H9 (cell line): Measurements from ENCODE around the gene TBC1D4. TPM values are rescaled to one million over a fixed set of nuclear protein-coding genes. Genes with fewer than 3 reads are reported as not detected.

Source experiments
- DNase-seq: peaks from one replicate; pipeline ENCODE4 v3.0.0-alpha.2; 2017
- H2AFZ ChIP-seq: one replicate; pipeline ENCODE4 v1.6.1; 2013; ENCODE audit warnings: mild to moderate bottlenecking, low read length, control low read depth, moderate library complexity
- H2AK5ac ChIP-seq: 2 replicates; pipeline ENCODE4 v1.6.1; 2013; ENCODE audit warnings: low read length, control low read depth, mixed read lengths; ENCODE audit not compliant: insufficient read length
- H2BK120ac ChIP-seq: one replicate; pipeline ENCODE4 v1.6.1; 2013; ENCODE audit warnings: low read depth, mild to moderate bottlenecking, low read length, control low read depth, inconsistent platforms; ENCODE audit not compliant: poor library complexity, severe bottlenecking
- H2BK12ac ChIP-seq: 2 replicates; pipeline ENCODE4 v1.6.1; 2013; ENCODE audit warnings: low read length, control low read depth, mixed read lengths, low read depth; ENCODE audit not compliant: insufficient read length
- H2BK15ac ChIP-seq: 2 replicates; pipeline ENCODE4 v1.6.1; 2013; ENCODE audit warnings: low read depth, low read length, control low read depth
- H2BK20ac ChIP-seq: one replicate; pipeline ENCODE4 v1.6.1; 2013; ENCODE audit warnings: low read depth, mild to moderate bottlenecking, low read length, control low read depth, inconsistent platforms; ENCODE audit not compliant: poor library complexity, severe bottlenecking
- H2BK5ac ChIP-seq: 2 replicates; pipeline ENCODE4 v1.6.1; 2013; ENCODE audit warnings: low read length, control low read depth, mixed read lengths; ENCODE audit not compliant: insufficient read length
- H3K14ac ChIP-seq: 2 replicates; pipeline ENCODE4 v1.6.1; 2013; ENCODE audit warnings: low read length, control low read depth; ENCODE audit not compliant: insufficient read depth
- H3K18ac ChIP-seq: 2 replicates; pipeline ENCODE4 v1.6.1; 2013; ENCODE audit warnings: low read depth, mild to moderate bottlenecking, mixed read lengths, low read length, control low read depth; ENCODE audit not compliant: insufficient read length
- H3K23ac ChIP-seq: 2 replicates; pipeline ENCODE4 v1.6.1; 2013; ENCODE audit warnings: low read length, control low read depth, mixed read lengths, low read depth; ENCODE audit not compliant: insufficient read length
- H3K23me2 ChIP-seq: 2 replicates; pipeline ENCODE4 v1.6.1; 2013; ENCODE audit warnings: low read depth, mild to moderate bottlenecking, mixed read lengths, low read length, control low read depth; ENCODE audit not compliant: insufficient read length, poor library complexity, severe bottlenecking
- H3K27ac ChIP-seq: 2 replicates; pipeline ENCODE4 v1.5.1; 2013; ENCODE audit warnings: low read length, control low read depth, mixed read lengths, low read depth; ENCODE audit not compliant: insufficient read length
- H3K27me3 ChIP-seq: 2 replicates; pipeline ENCODE4 v1.6.1; 2013; ENCODE audit warnings: low read length, control low read depth, inconsistent platforms; ENCODE audit not compliant: insufficient read depth
- H3K4ac ChIP-seq: 2 replicates; pipeline ENCODE4 v1.6.1; 2013; ENCODE audit warnings: low read depth, mild to moderate bottlenecking, control low read depth, inconsistent platforms, low read length, moderate library complexity
- H3K4me1 ChIP-seq: 2 replicates; pipeline ENCODE4 v1.6.1; 2013; ENCODE audit warnings: low read length, control low read depth, inconsistent platforms; ENCODE audit not compliant: insufficient read depth
- H3K4me2 ChIP-seq: 2 replicates; pipeline ENCODE4 v1.6.1; 2013; ENCODE audit warnings: low read length, control low read depth, mixed read lengths; ENCODE audit not compliant: insufficient read length, insufficient read depth
- H3K56ac ChIP-seq: 2 replicates; pipeline ENCODE4 v1.6.1; 2013; ENCODE audit warnings: low read depth, mild to moderate bottlenecking, mixed read lengths, low read length, control low read depth; ENCODE audit not compliant: insufficient read length
- H3K79me1 ChIP-seq: 2 replicates; pipeline ENCODE4 v1.6.1; 2013; ENCODE audit warnings: low read depth, mild to moderate bottlenecking, moderate library complexity, low read length, control low read depth, inconsistent platforms; ENCODE audit not compliant: insufficient read depth, poor library complexity, severe bottlenecking
- H3K79me2 ChIP-seq: 2 replicates; pipeline ENCODE4 v1.6.1; 2013; ENCODE audit warnings: low read length, control low read depth, inconsistent platforms; ENCODE audit not compliant: insufficient read depth
- H3K9ac ChIP-seq: 2 replicates; pipeline ENCODE4 v1.6.1; 2013; ENCODE audit warnings: low read length, control low read depth, mixed read lengths; ENCODE audit not compliant: insufficient read length; ENCODE audit errors: extremely low read depth
- H3K9me3 ChIP-seq: one replicate; pipeline ENCODE4 v1.6.1; 2013; ENCODE audit warnings: low read depth, low read length, inconsistent platforms; ENCODE audit not compliant: control insufficient read depth
- H3T11ph ChIP-seq: one replicate; pipeline ENCODE4 v1.6.1; 2013; ENCODE audit warnings: mild to moderate bottlenecking, low read length, control low read depth, inconsistent platforms
- H4K20me1 ChIP-seq: one replicate; pipeline ENCODE4 v1.6.1; 2013; ENCODE audit not compliant: control insufficient read depth, insufficient read length, insufficient read depth
- H4K5ac ChIP-seq: 2 replicates; pipeline ENCODE4 v1.6.1; 2013; ENCODE audit warnings: low read depth, mild to moderate bottlenecking, mixed read lengths, low read length, control low read depth; ENCODE audit not compliant: insufficient read length
- H4K8ac ChIP-seq: replicated peaks from 2 replicates; pipeline ENCODE4 v1.6.1; 2013; ENCODE audit warnings: low read length, control low read depth, mixed read lengths, low read depth; ENCODE audit not compliant: insufficient read length
- H4K91ac ChIP-seq: 2 replicates; pipeline ENCODE4 v1.6.1; 2013; ENCODE audit warnings: low read depth, mild to moderate bottlenecking, moderate library complexity, mixed read lengths, low read length, control low read depth; ENCODE audit not compliant: insufficient read length
- H3K27ac Mint-ChIP-seq, 3 experiments: 2 replicates in 2 of 3; 3 replicates in 1 of 3; pipeline ENCODE4 v1.8.0; 2020 to 2021; ENCODE audit warnings: mixed read lengths in 3 of 3, mild to moderate bottlenecking in 1 of 3, moderate library complexity in 1 of 3
- H3K27me3 Mint-ChIP-seq: 2 replicates; pipeline ENCODE4 v1.8.0; 2021; ENCODE audit warnings: low read depth, mild to moderate bottlenecking, moderate library complexity, mixed read lengths
- H3K36me3 Mint-ChIP-seq, 3 experiments: 2 replicates in 2 of 3; 3 replicates in 1 of 3; pipeline ENCODE4 v1.8.0; 2020 to 2021; ENCODE audit warnings: low read depth in 3 of 3, mixed read lengths in 3 of 3; ENCODE audit not compliant: insufficient read depth in 1 of 3
- H3K4me1 Mint-ChIP-seq, 2 experiments: 2 replicates each; pipeline ENCODE4 v1.8.0; 2020; ENCODE audit warnings: mixed read lengths in 2 of 2
- H3K4me3 Mint-ChIP-seq, 2 experiments: 2 replicates in 1 of 2; 3 replicates in 1 of 2; pipeline ENCODE4 v1.8.0; 2020 to 2021; ENCODE audit warnings: mild to moderate bottlenecking in 2 of 2, mixed read lengths in 2 of 2, moderate library complexity in 1 of 2
- H3K9me3 Mint-ChIP-seq, 2 experiments: 2 replicates in 1 of 2; 3 replicates in 1 of 2; pipeline ENCODE4 v1.8.0; 2020; ENCODE audit warnings: mild to moderate bottlenecking in 2 of 2, mixed read lengths in 2 of 2, moderate library complexity in 1 of 2
- WGBS: extraction: QIAGEN DNeasy Blood & Tissue Kit; methylation state at CpG from one replicate; pipeline ENCODE4 v1.1.7; 2013; ENCODE audit warnings: missing lambda C conversion rate, low lambda C conversion rate, mixed read lengths; ENCODE audit not compliant: insufficient read length; ENCODE audit errors: extremely low coverage; 5-methylcytosine and 5-hydroxymethylcytosine counted together
- total RNA-seq: library from RNA; stranded (reverse); gene quantifications from 2 replicates; pipeline ENCODE4 v1.2.1, GENCODE V29; 2021
- TF ChIP-seq, protein P1 (sequence below): fragments of 200-600 bp; sonication (generic); conservative IDR thresholded peaks from 3 replicates; pipeline ENCODE4 v1.8.0; 2021; ENCODE audit warnings: antibody characterized with exemption, mild to moderate bottlenecking

TBC1D4 gene
- total RNA-seq, 1 experiment from 2014 or later = 10.5 TPM

DNA sequence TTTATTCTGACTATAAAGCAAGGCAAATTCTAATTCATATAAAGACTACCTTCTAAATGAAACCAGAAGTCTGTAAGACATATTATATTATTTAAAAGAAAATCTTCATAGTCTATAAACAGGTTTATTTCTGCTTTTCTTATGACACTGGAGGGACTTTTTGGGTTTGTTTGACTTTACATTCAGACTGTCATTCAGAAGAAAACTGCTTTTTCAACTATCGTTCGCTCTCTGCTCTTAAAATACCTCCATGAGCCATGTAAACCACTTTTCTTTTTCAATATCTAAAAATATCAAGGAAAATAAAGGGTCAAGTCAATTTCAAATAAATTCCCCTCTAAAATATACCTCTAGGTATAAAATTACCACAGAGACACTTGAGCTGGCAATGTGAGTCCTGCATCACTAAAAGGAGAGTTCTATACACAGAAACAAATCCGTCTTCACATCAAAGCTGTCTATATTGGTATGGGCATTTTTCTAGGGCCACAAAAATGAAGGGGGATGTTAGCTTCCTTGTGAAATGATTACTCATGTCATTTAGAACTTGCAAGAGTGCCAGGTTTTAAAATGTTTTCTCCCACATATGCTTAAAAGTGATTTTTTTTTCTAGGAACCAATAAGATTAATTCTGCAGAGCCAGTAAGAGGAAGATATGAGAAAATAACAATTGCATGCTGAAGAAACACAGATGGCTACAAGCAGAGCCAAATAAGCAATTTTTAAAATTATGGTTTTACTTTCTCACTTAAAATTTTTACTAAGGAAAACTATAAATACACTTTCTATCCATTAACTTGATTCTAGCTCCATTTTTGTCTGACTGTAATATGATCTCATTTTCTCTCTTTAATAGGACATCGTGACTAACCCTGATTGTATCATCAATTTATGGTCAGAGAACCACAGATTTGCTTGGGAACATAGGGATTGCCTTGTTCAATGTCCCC lies 181.8 kb downstream of the TBC1D4 start:
- no peak overlapping the region for H3K14ac ChIP-seq
- Mint-ChIP-seq H3K36me3 (peaks cover 0 to 7% (median 0%) of the 10 kb centered on the region in 3 experiments; a peak in 3 of 7 replicates), H3K4me3 (no peak overlapping the region), H3K4me1 (0 out of 4 replicates have a peak, but pooled peaks cover 0 to 3% of the 10 kb centered on the region in 2 experiments), H3K9me3 (no peaks in the 10 kb centered on the region), H3K27ac (no peak overlapping the region), H3K27me3 (no peaks in the 10 kb centered on the region)
- no peak overlapping the region for H3K9ac ChIP-seq
- H2BK15ac ChIP-seq = no peak overlapping the region
- no peak overlapping the region for H2BK5ac ChIP-seq
- no peak overlapping the region for H2AK5ac ChIP-seq
- no peaks in the 10 kb centered on the region for H4K20me1 ChIP-seq
- H3K18ac ChIP-seq = no peak overlapping the region
- no peak overlapping the region for H2AFZ ChIP-seq
- no peak overlapping the region for H4K5ac ChIP-seq
- no peak overlapping the region for H3K23ac ChIP-seq
- no peak overlapping the region for H4K91ac ChIP-seq
- H3K79me1 ChIP-seq = no peaks in the 10 kb centered on the region
- H3K79me2 ChIP-seq = no peaks in the 10 kb centered on the region
- no peaks in the 10 kb centered on the region for H3K4me1 ChIP-seq
- no peak overlapping the region for H2BK120ac ChIP-seq
- H3K27ac ChIP-seq = no peak overlapping the region
- no peak overlapping the region for H3K56ac ChIP-seq
- no peak overlapping the region for H4K8ac ChIP-seq
- no peak overlapping the region for H3T11ph ChIP-seq
- no peaks in the 10 kb centered on the region for H3K27me3 ChIP-seq
- H2BK20ac ChIP-seq = no peak overlapping the region
- no peak overlapping the region for H3K4me2 ChIP-seq
- H3K4ac ChIP-seq = no peak overlapping the region
- H3K9me3 ChIP-seq = no peaks in the 10 kb centered on the region
- no peaks in the 10 kb centered on the region for H3K23me2 ChIP-seq
- WGBS = no CpG with 5 or more reads among the region's 4 CpGs
- TF ChIP-seq, protein P1, sequence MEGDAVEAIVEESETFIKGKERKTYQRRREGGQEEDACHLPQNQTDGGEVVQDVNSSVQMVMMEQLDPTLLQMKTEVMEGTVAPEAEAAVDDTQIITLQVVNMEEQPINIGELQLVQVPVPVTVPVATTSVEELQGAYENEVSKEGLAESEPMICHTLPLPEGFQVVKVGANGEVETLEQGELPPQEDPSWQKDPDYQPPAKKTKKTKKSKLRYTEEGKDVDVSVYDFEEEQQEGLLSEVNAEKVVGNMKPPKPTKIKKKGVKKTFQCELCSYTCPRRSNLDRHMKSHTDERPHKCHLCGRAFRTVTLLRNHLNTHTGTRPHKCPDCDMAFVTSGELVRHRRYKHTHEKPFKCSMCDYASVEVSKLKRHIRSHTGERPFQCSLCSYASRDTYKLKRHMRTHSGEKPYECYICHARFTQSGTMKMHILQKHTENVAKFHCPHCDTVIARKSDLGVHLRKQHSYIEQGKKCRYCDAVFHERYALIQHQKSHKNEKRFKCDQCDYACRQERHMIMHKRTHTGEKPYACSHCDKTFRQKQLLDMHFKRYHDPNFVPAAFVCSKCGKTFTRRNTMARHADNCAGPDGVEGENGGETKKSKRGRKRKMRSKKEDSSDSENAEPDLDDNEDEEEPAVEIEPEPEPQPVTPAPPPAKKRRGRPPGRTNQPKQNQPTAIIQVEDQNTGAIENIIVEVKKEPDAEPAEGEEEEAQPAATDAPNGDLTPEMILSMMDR = no peak
- no peak for DNase-seq
- no peak overlapping the region for H2BK12ac ChIP-seq
